Spleen (tissue), 7 donors: ENCODE measurements around the gene SPATA33.

Experiments
- CTCF ChIP-seq, 11 experiments: fragments of 200-600 bp in 7 of 11; fragments of 450-650 bp in 4 of 11; sonication (generic) in 4 of 11; IDR thresholded peaks in 8 of 11; conservative IDR thresholded peaks in 3 of 11; 1 replicate in 7 of 11; 2 replicates in 4 of 11; pipeline versions ENCODE4 v1.4.0 to v1.8.0; 2016 to 2021; ENCODE audit warnings: antibody characterized with exemption in 11 of 11, inconsistent platforms in 4 of 11, mild to moderate bottlenecking in 1 of 11
- POLR2A ChIP-seq, 3 donors: fragments of 450-650 bp; IDR thresholded peaks; one replicate each; pipeline ENCODE4 v1.5.1; 2017; ENCODE audit warnings: antibody characterized with exemption in 3 of 3, mild to moderate bottlenecking in 1 of 3
- donor health status: DM: no; HTN: no; CAD: no; lungs with moderate emphysema.
- donor health status: DM: no; HTN: no; CAD: no.
- donor health status: DM: no; HTN: no; CAD: no.

- TF ChIP-seq CTCF (IDR thresholded peaks at IDR 0.05 in 8 of 11, conservative IDR thresholded peaks at IDR 0.05 in 3 of 11) = no peak
- TF ChIP-seq POLR2A (IDR thresholded peaks at IDR 0.05) = no peak
Measured at GRCh38 chr16:89613954-89614459, 43.6 kb upstream of the SPATA33 start.
